ENCODE data around the gene RAB12. TPM values are rescaled to one million over a fixed set of nuclear protein-coding genes. Genes with fewer than 3 reads are reported as not detected.

The RAB12 gene
- total RNA-seq, 2 experiments from 2014 or later: 20.6 to 34.0 TPM

GRCh38 chr18:8673256-8674209 is 64.3 kb downstream of the RAB12 start:
- CTCF ChIA-PET (ENCODE audit: unreplicated experiment): no interaction called here
- no peak for DNase-seq (ENCODE audit: low spot score)
- BruUV-seq (replicated peaks): no TSS peak

GRCh38 chr18:8675057-8675456 is 65.8 kb downstream of the RAB12 start:
- BruUV-seq (replicated peaks): no TSS peak
- Histone ChIP-seq H3K4me2 (ENCODE audit: low read length) (no peak overlapping the region), H3K27ac (ENCODE audit: low read depth, low read length, poor library complexity, severe bottlenecking) (no peak overlapping the region), H3K9me3 (ENCODE audit: low read length) (peaks cover 10% of the 10 kb centered on the region; the same call in 1 of the 2 replicates), H3K9me2 (ENCODE audit: insufficient read depth, low read length) (no peaks in the 10 kb centered on the region), H4K20me1 (ENCODE audit: insufficient read depth, low read length) (no peaks in the 10 kb centered on the region), H3K4me3 (ENCODE audit: low read depth, low read length, poor library complexity, severe bottlenecking) (no peak overlapping the region), H3K4me1 (ENCODE audit: insufficient read depth, low read length, poor library complexity, severe bottlenecking) (no peaks in the 10 kb centered on the region), H2AFZ (ENCODE audit: low read length) (no peak overlapping the region), H3K79me2 (ENCODE audit: insufficient read depth, low read depth, low read length) (no peaks in the 10 kb centered on the region), H3K36me3 (ENCODE audit: insufficient read depth, low read length) (peaks cover 2% of the 10 kb centered on the region; the same call in 1 of the 2 replicates)
- ChIA-PET CTCF (ENCODE audit: unreplicated experiment) (no interaction called here), POLR2A (interaction anchor here (0.9 to 1.1 kb wide), 2 partner anchors 13 to 247 kb away, joined by 3 read pairs; no protein-coding TSS in a partner anchor)
- TF ChIP-seq EZH2phosphoT487 (IDR thresholded peaks at IDR 0.05; ENCODE audit: borderline replicate concordance, low read depth, low read length): no peak
- TF ChIP-seq CTCF (conservative IDR thresholded peaks at IDR 0.05; ENCODE audit: low read length): no peak
- intact Hi-C loops (cut with micrococcal nuclease; ENCODE audit: unreplicated experiment): no loop called here
- no peak for DNase-seq (ENCODE audit: low spot score)

More at GRCh38 chr18:8673256-8674209, 64.3 kb downstream of the RAB12 start:
- H3K4me2 ChIP-seq (ENCODE audit: low read length): no peak overlapping the region
- POLR2A ChIA-PET: interaction anchor here (1.1 to 2.0 kb wide), 3 partner anchors 11 to 249 kb away, joined by 3 to 5 read pairs (median 3); no protein-coding TSS in a partner anchor
- no peak overlapping the region for H3K27ac ChIP-seq (ENCODE audit: low read depth, low read length, poor library complexity, severe bottlenecking)
- H3K9me3 ChIP-seq (ENCODE audit: low read length): peaks cover 10% of the 10 kb centered on the region; the same call in 1 of the 2 replicates
- H2AFZ ChIP-seq (ENCODE audit: low read length): 0 out of 2 replicates have a peak overlapping the region, but pooled peaks have one; percentile 13
- peaks cover 2% of the 10 kb centered on the region; the same call in 1 of the 2 replicates for H3K36me3 ChIP-seq (ENCODE audit: insufficient read depth, low read length)
- H3K4me1 ChIP-seq (ENCODE audit: insufficient read depth, low read length, poor library complexity, severe bottlenecking): no peaks in the 10 kb centered on the region
- no peaks in the 10 kb centered on the region for H3K79me2 ChIP-seq (ENCODE audit: insufficient read depth, low read depth, low read length)
- H3K4me3 ChIP-seq (ENCODE audit: low read depth, low read length, poor library complexity, severe bottlenecking): no peak overlapping the region
- H4K20me1 ChIP-seq (ENCODE audit: insufficient read depth, low read length): no peaks in the 10 kb centered on the region
- no peak for TF ChIP-seq CTCF (conservative IDR thresholded peaks at IDR 0.05; ENCODE audit: low read length)
- no peak for TF ChIP-seq EZH2phosphoT487 (IDR thresholded peaks at IDR 0.05; ENCODE audit: borderline replicate concordance, low read depth, low read length)
- intact Hi-C loops (cut with micrococcal nuclease; ENCODE audit: unreplicated experiment): no loop called here
- H3K9me2 ChIP-seq (ENCODE audit: insufficient read depth, low read length): no peaks in the 10 kb centered on the region
